CD4-positive, alpha-beta T cell (primary cell): ENCODE results near the gene TTC33. TPM values are rescaled to one million over a fixed set of nuclear protein-coding genes. Genes with fewer than 3 reads are reported as not detected.
A peak's percentile ranks its signal among the peaks of the same experiment; 100 is the strongest.

ENCODE experiments used
- ATAC-seq: fragments of 200-7000 bp; cut with Tn5 transposase; one replicate; pipeline ENCODE4 v1.10.0; 2022; ENCODE audit warnings: mild to moderate bottlenecking; ENCODE audit not compliant: poor library complexity
- CTCF ChIA-PET: fragments of 350-600 bp; sonication (Branson Sonifier 250); formaldehyde crosslinking; loops from one replicate; lab custom pipeline; 2021; ENCODE audit warnings: antibody characterized with exemption, inconsistent platforms; lab: Charles Lee
- POLR2A ChIA-PET: fragments of 350-600 bp; sonication (Branson Sonifier 250); formaldehyde crosslinking; loops from one replicate; lab custom pipeline; 2021; ENCODE audit warnings: antibody characterized with exemption, inconsistent platforms; lab: Charles Lee
- DNase-seq, 14 experiments: peaks; one replicate each; pipeline ENCODE4 v3.0.0-alpha.2; 2013 to 2020; ENCODE audit warnings: mixed read lengths in 2 of 14
- H3K27ac ChIP-seq, 2 donors: one replicate each; pipeline versions ENCODE4 v1.5.1 to v1.7.0; 2013; ENCODE audit warnings: low read length in 2 of 2, low read depth in 1 of 2, mild to moderate bottlenecking in 1 of 2
- H3K27me3 ChIP-seq, 2 experiments: 1 replicate in 1 of 2; 2 replicates in 1 of 2; pipeline versions ENCODE4 v1.6.1 to v1.7.0; 2013; ENCODE audit warnings: low read length in 2 of 2, control low read depth in 1 of 2, mild to moderate bottlenecking in 1 of 2, moderate library complexity in 1 of 2; ENCODE audit not compliant: insufficient read depth in 2 of 2, control insufficient read depth in 1 of 2
- H3K36me3 ChIP-seq: one replicate; pipeline ENCODE4 v1.6.1; 2013; ENCODE audit warnings: low read length, control low read depth; ENCODE audit not compliant: insufficient read depth
- H3K4me1 ChIP-seq: one replicate; pipeline ENCODE4 v1.6.1; 2013; ENCODE audit warnings: low read length, control low read depth; ENCODE audit not compliant: insufficient read depth
- H3K4me3 ChIP-seq: one replicate; pipeline ENCODE4 v1.5.1; 2013; ENCODE audit warnings: mild to moderate bottlenecking, low read length, moderate library complexity
- H3K9me3 ChIP-seq, 2 experiments: 1 replicate in 1 of 2; 2 replicates in 1 of 2; pipeline versions ENCODE4 v1.6.1 to v1.7.0; 2013; ENCODE audit warnings: low read length in 2 of 2, mild to moderate bottlenecking in 2 of 2, control low read depth in 1 of 2, moderate library complexity in 1 of 2; ENCODE audit not compliant: control insufficient read depth in 1 of 2, insufficient read depth in 1 of 2
- H3K27ac Mint-ChIP-seq: one replicate; pipeline ENCODE4 v1.8.0; 2020; ENCODE audit warnings: mixed read lengths
- H3K27me3 Mint-ChIP-seq: one replicate; pipeline ENCODE4 v1.8.0; 2021; ENCODE audit warnings: mixed read lengths
- H3K36me3 Mint-ChIP-seq: one replicate; pipeline ENCODE4 v1.8.0; 2021; ENCODE audit warnings: low read depth, mixed read lengths
- H3K4me1 Mint-ChIP-seq: one replicate; pipeline ENCODE4 v1.8.0; 2021; ENCODE audit warnings: low read depth, mixed read lengths
- H3K4me3 Mint-ChIP-seq: one replicate; pipeline ENCODE4 v1.8.0; 2020; ENCODE audit warnings: mild to moderate bottlenecking, mixed read lengths
- H3K9me3 Mint-ChIP-seq: one replicate; pipeline ENCODE4 v1.8.0; 2020; ENCODE audit warnings: mixed read lengths
- CTCF ChIP-seq: fragments of 200-600 bp; IDR thresholded peaks from one replicate; pipeline ENCODE4 v1.8.0; 2022; ENCODE audit warnings: antibody characterized with exemption, mild to moderate bottlenecking
- intact Hi-C, 2 experiments: fragments of 100-400 bp; cut with DNase I in 1 of 2; cut with micrococcal nuclease in 1 of 2; formaldehyde crosslinking; loops; one replicate each; pipeline versions ENCODE4 v1.15.1 to v1.9.0; 2023 to 2025; cut with DNase I, micrococcal nuclease
- total RNA-seq, 174 experiments: library from RNA in 2 of 174; stranded (reverse) in 2 of 174; gene quantifications; one replicate each; pipeline ENCODE4 v1.2.3 and lab custom pipeline; 2021 to 2026

The TTC33 gene
- total RNA-seq, 2 experiments from 2014 or later = 8.7 to 12.0 TPM

- H3K4me1 ChIP-seq = peaks cover 29% of the 10 kb centered on the region
- ATAC-seq (no peak), DNase-seq (no peak)
- POLR2A ChIA-PET = interaction anchor here (0.7 to 5.3 kb wide), 13 partner anchors 17 to 1471 kb away, joined by 3 to 103 read pairs (median 4); partner anchors contain the start of gene PTGER4
- no peaks in the 10 kb centered on the region for H3K27me3 Mint-ChIP-seq
- H3K36me3 ChIP-seq = no peaks in the 10 kb centered on the region
- TF ChIP-seq CTCF = no peak
- CTCF ChIA-PET = interaction anchor here (1.0 to 2.5 kb wide), 2 partner anchors 12 to 15 kb away, joined by 5 to 11 read pairs; no protein-coding TSS in a partner anchor
- no peaks in the 10 kb centered on the region for H3K9me3 ChIP-seq
- H3K27ac ChIP-seq = peak overlapping the region; percentile 33 to 42
- intact Hi-C loops = loop anchor here in 1 of 2 experiments (2.0 kb wide), 1 partner anchor 24 kb away; the partner anchor contains the start of gene PTGER4
- peak overlapping the region; percentile 82 for H3K27ac Mint-ChIP-seq
- H3K4me3 ChIP-seq = peak overlapping the region; percentile 28
- H3K9me3 Mint-ChIP-seq = no peaks in the 10 kb centered on the region
- H3K36me3 Mint-ChIP-seq = no peaks in the 10 kb centered on the region
- H3K4me1 Mint-ChIP-seq = peaks cover 84% of the 10 kb centered on the region
- no peaks in the 10 kb centered on the region for H3K27me3 ChIP-seq
- H3K4me3 Mint-ChIP-seq = peak overlapping the region; percentile 84
Measured at GRCh38 chr5:40654377-40654991, 101.3 kb downstream of the TTC33 start.

GRCh38 chr5:40653221-40654022, 102.3 kb downstream of the TTC33 start:
- no peaks in the 10 kb centered on the region for H3K27me3 Mint-ChIP-seq
- H3K4me1 ChIP-seq = peaks cover 34% of the 10 kb centered on the region
- no peaks in the 10 kb centered on the region for H3K9me3 Mint-ChIP-seq
- ATAC-seq = peak; percentile 53
- DNase-seq = peak in 3 of 14 experiments; percentile 28 to 58 (median 55)
- H3K36me3 Mint-ChIP-seq = no peaks in the 10 kb centered on the region
- H3K27me3 ChIP-seq = no peaks in the 10 kb centered on the region
- intact Hi-C loops = loop anchor here in 1 of 2 experiments (2.0 kb wide), 2 partner anchors 25 to 31 kb away; partner anchors contain the start of gene PTGER4
- POLR2A ChIA-PET = interaction anchor here (0.6 to 5.3 kb wide), 11 partner anchors 18 to 700 kb away, joined by 3 to 103 read pairs (median 4); partner anchors contain the start of gene PTGER4
- H3K4me3 Mint-ChIP-seq = peak overlapping the region; percentile 84
- H3K27ac ChIP-seq = peak overlapping the region; percentile 5 to 50
- H3K27ac Mint-ChIP-seq = peak overlapping the region; percentile 82
- CTCF ChIA-PET = interaction anchor here (2.5 kb wide), 1 partner anchor 17 kb away, joined by 11 read pairs; no protein-coding TSS in a partner anchor
- H3K9me3 ChIP-seq = no peaks in the 10 kb centered on the region
- no peaks in the 10 kb centered on the region for H3K36me3 ChIP-seq
- peaks cover 84% of the 10 kb centered on the region for H3K4me1 Mint-ChIP-seq
- H3K4me3 ChIP-seq = no peak overlapping the region
- TF ChIP-seq CTCF = no peak

GRCh38 chr5:40652441-40653220, 103.1 kb downstream of the TTC33 start:
- H3K27ac ChIP-seq = peak overlapping the region; percentile 33 to 50
- no peaks in the 10 kb centered on the region for H3K36me3 ChIP-seq
- H3K27me3 ChIP-seq = no peaks in the 10 kb centered on the region
- peak overlapping the region; percentile 82 for H3K27ac Mint-ChIP-seq
- H3K4me3 Mint-ChIP-seq = peak overlapping the region; percentile 84
- intact Hi-C loops = loop anchor here in 1 of 2 experiments (2.0 kb wide), 1 partner anchor 30 kb away; no protein-coding TSS in a partner anchor
- no peaks in the 10 kb centered on the region for H3K9me3 Mint-ChIP-seq
- no peak for TF ChIP-seq CTCF
- peaks cover 37% of the 10 kb centered on the region for H3K4me1 ChIP-seq
- ChIA-PET CTCF (interaction anchor here (1.0 to 2.5 kb wide), 2 partner anchors 17 to 21 kb away, joined by 4 to 11 read pairs; no protein-coding TSS in a partner anchor), POLR2A (interaction anchor here (0.7 to 5.3 kb wide), 9 partner anchors 13 to 243 kb away, joined by 3 to 103 read pairs (median 4); partner anchors contain the start of gene PTGER4)
- peak; percentile 27 for ATAC-seq
- H3K4me1 Mint-ChIP-seq = peaks cover 83% of the 10 kb centered on the region
- H3K27me3 Mint-ChIP-seq = no peaks in the 10 kb centered on the region
- H3K9me3 ChIP-seq = no peaks in the 10 kb centered on the region
- no peak overlapping the region for H3K4me3 ChIP-seq
- no peaks in the 10 kb centered on the region for H3K36me3 Mint-ChIP-seq
- peak in 4 of 14 experiments; percentile 8 to 60 (median 42) for DNase-seq
